ENCODE measurements around the gene NOXO1. TPM values are rescaled to one million over a fixed set of nuclear protein-coding genes. Genes with fewer than 3 reads are reported as not detected.
A peak's percentile ranks its signal among the peaks of the same experiment; 100 is the strongest.
"Not testable (repeated sequence)": the region's sequence is repeated elsewhere in the genome, so short reads cannot be mapped to it uniquely, and the experiment has no call there.

The NOXO1 gene
- polyA plus RNA-seq, 6 donors from 2014 or later, result not detected

DNA sequence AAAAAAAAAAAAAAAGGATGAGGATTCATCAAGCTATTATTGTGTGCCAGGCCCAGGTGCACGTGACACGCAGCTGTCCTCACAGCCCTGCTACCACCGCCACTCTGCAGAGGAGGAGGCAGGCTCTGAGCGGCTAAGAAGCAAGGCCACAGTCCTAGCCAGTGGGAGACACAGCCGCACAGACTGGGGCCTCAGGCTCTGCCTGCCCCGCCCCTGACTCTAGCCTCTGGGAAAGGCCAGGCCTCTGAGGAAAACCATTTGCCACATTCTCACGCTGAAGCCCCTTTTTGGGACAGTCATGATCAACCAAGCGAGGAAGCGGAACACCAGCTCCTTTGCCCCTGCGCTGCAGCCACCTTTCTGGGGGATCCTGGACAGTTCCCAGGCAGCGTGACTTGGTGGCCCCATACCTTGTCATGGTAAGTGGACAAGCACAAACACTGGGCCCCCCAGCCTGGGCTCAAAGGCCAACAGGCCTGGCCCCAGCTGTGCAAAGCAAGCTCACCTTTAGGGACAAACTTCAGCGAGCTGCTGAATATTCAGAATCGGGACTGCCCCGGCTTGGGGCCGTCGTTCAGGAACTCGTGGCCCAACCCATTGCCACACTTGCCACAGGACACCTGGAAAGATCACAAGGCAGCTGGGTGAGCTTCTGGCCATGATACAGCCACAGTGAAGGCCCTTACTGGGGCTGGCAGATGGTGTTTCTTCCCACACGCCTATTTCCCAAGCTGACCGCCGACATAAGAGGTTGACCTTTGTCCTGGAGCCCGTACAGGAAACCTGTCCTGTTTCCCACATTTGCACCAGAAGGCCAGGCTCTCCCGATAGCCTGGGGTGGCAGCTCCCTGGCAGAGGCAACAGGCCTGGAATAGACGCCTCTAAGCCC is 40.8 kb downstream of the NOXO1 start:
- no peak for ATAC-seq (ENCODE audit: low read depth in 2 of 2)

DNA sequence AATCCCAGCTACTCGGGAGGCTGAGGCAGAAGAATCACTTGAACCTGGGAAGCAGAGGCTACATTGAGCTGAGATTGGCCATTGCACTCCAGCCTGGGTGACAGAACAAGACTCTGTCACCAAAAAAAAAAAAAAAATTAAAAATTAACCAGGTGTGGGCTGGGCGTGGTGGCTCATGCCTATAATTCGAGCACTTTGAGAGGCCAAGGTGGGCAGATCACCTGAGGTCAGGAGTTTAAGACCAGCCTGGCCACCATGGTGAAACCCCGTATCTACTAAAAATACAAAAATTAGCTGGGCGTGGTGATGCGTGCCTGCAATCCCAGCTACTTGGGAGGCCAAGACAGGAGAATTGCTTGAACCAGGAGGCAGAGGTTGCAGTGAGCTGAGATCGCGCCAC is 41.4 kb downstream of the NOXO1 start:
- H3K27me3 Mint-ChIP-seq; H3K27ac Mint-ChIP-seq; DNase-seq; H3K36me3 Mint-ChIP-seq; ATAC-seq (ENCODE audit: low read depth in 2 of 2); H3K9me3 Mint-ChIP-seq: not testable (repeated sequence)
- H3K4me1 Mint-ChIP-seq, result peaks cover 10 to 18% (median 15%) of the 10 kb centered on the region in 3 donors
- peak overlapping the region in 1 of 8 donors; percentile 35 for H3K4me3 Mint-ChIP-seq

More for the DNA sequence above, 40.8 kb downstream of the NOXO1 start:
- H3K4me1 Mint-ChIP-seq, result peaks cover 10 to 18% (median 15%) of the 10 kb centered on the region in 3 donors
- no peaks in the 10 kb centered on the region for H3K9me3 Mint-ChIP-seq
- DNase-seq, result no peak
- peak overlapping the region in 3 of 8 donors; percentile 40 to 88 (median 59) for H3K4me3 Mint-ChIP-seq
- no peak overlapping the region for H3K27ac Mint-ChIP-seq
- H3K36me3 Mint-ChIP-seq, result no peaks in the 10 kb centered on the region
- no peaks in the 10 kb centered on the region for H3K27me3 Mint-ChIP-seq

DNA sequence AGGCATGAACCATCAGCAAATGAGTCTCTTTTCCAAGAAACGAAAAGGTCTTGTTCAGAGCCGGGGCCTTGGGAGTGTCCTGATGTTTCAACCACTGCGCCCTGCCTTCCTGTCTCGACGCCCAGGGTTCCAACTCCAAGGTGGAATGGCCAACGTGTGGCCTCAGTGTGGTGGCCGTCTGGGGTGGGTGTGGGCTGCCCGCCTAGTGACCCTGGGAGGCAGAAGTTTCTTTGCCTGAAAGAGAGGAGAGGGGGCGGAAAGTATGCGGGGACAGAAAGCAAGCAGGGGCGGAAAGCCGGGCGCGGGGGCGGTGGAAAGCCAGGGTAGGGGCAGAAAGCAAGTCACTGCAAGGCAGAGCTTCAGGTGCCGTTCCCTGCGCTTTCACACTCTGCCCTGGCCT is 42.4 kb downstream of the NOXO1 start:
- H3K4me1 Mint-ChIP-seq, result peaks cover 6 to 16% (median 15%) of the 10 kb centered on the region in 3 donors

DNA sequence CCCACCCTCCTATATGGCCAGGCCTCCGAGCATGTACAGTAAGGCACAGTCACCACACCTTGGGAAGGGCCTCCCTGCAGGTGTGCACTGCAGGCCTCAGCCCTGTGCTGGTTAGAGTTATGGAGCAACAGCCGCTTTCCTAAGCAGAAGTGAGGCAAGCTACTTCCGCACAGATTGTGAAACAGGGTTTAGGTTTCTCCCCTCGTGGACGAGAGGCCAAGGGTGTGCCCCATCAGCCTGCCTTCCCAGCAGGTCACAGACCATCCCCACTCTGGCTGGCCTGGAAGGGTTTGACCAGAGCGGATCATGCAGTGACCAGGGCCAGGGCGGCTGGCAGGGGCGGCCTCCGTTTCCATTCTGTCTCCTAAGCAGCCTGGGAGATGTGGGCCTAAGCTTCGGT is 43.0 kb downstream of the NOXO1 start:
- H3K4me3 Mint-ChIP-seq, result peak overlapping the region in 1 of 8 donors; percentile 53
- H3K9me3 Mint-ChIP-seq, result no peaks in the 10 kb centered on the region
- no peak overlapping the region for H3K27ac Mint-ChIP-seq
- H3K36me3 Mint-ChIP-seq, result no peaks in the 10 kb centered on the region
- DNase-seq (no peak), ATAC-seq (ENCODE audit: low read depth in 2 of 2) (no peak)
- H3K27me3 Mint-ChIP-seq, result no peaks in the 10 kb centered on the region
- H3K4me1 Mint-ChIP-seq, result peaks cover 6 to 15% (median 11%) of the 10 kb centered on the region in 3 donors

More for the DNA sequence above, 42.4 kb downstream of the NOXO1 start:
- Mint-ChIP-seq H3K27ac (peak overlapping the region in 1 of 6 donors; percentile 78), H3K9me3 (no peaks in the 10 kb centered on the region), H3K36me3 (no peaks in the 10 kb centered on the region), H3K4me3 (no peak overlapping the region), H3K27me3 (no peaks in the 10 kb centered on the region)
- ATAC-seq (ENCODE audit: low read depth in 2 of 2) (no peak), DNase-seq (no peak)

DNA sequence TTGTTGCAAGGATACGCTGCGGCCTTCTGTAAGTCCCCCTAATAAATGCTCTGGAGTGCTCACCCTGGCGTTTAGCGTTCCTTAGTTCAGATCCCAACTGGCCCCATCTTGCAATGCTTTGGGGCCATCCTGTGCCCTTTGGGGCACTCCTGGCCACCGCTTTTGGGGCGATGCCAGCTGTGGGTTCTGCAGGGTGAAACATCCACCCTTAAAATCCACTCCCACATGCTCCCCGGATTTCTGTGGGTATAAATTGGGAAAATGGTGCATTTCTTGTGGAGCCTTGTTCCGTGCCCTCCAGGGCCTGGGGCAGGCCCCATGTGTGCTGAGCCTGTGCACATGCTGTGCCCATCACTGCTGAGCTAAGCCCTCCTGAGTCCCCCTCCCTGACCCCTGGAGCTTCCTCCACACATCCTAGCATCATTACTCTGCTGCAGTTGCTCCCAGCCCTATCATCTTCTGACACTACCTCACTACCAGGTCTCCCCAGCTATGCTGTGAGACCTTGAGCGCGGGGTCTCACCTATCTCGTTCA is 44.3 kb downstream of the NOXO1 start:
- H3K36me3 Mint-ChIP-seq, result no peaks in the 10 kb centered on the region
- no peak overlapping the region for H3K27ac Mint-ChIP-seq
- no peaks in the 10 kb centered on the region for H3K9me3 Mint-ChIP-seq
- no peak overlapping the region for H3K4me3 Mint-ChIP-seq
- no peak for DNase-seq
- peaks cover 3 to 6% (median 6%) of the 10 kb centered on the region in 3 donors for H3K4me1 Mint-ChIP-seq
- ATAC-seq (ENCODE audit: low read depth in 2 of 2), result no peak
- no peaks in the 10 kb centered on the region for H3K27me3 Mint-ChIP-seq

DNA sequence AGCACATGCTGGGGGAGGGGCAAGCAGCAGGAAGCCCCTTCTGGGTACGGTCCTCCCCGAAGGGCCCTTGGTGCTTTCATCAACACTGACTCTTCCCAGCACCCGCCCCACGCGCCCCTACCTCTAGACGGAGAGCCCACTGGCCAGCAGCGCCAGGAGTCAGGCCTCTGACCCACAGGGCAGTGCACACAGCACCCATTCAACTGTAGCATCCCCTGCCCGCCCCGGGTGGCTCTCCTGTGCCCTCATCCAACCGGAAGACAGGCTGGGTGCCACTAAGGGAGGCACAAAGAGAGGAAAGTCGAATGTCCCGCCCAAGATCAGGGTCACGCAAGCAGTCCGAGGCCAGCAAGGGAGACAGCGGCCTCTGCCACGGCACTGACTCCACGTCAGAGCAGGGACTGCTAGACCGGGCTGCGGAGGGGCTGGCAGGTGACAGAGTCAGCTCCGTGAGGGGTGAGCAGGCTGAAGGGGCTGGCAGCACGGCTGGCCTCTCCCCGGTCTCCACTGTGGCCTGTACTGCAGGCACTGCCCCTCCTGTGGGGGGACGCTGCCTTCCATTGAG is 48.1 kb downstream of the NOXO1 start:
- Mint-ChIP-seq H3K4me1 (peaks cover 2 to 6% (median 3%) of the 10 kb centered on the region in 3 donors), H3K27me3 (no peaks in the 10 kb centered on the region)

DNA sequence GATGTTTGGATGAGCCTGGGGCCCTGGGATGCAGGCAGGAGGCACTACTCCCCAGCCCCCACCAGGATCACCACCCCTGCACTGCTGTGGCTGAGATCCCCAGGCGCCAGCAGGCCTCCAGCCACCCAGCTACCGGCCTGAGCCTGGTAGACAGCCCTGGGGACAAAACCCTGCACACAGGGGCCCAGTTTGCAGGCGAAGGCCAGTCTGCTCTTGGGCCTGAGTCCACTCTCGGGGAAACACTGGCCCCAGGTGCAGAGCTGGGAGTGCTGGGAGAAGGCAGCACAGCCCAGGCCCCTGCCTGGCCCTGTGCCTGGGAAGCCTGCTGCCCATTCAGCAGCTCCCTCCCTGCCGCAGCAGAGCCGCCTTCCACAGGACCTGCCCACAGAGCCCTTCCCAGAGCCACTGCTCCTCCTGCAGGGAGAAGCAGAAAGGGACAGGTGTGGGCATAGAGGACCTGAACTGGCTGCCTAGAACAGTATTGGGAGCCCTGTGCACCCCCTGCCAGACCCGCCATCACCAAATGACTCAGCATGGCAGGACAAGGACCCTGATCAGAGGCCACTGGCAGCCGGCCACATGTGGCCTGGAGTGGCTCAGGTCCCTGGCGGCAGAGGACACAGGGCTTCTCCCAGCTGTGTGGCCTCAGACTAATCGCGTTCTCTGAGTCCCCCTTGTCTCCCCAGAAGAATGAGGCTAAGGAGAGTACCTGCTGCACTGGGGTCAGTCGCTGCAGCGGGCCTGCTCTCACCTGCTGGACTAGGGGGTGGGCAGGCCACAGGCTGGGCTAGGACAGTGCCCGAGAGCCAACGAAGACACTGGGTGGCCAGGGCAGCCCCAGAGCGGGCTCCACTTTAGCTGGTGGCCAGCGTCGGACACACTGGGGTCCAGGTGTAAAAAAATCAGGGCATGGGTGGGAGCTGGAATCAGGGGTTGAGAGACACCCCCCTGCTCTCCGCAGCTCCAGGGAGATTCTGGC is 48.9 kb downstream of the NOXO1 start:
- Mint-ChIP-seq H3K27me3 (no peaks in the 10 kb centered on the region), H3K9me3 (no peaks in the 10 kb centered on the region), H3K27ac (no peak overlapping the region), H3K4me1 (peaks cover 2 to 6% (median 3%) of the 10 kb centered on the region in 3 donors), H3K4me3 (peak overlapping the region in 1 of 8 donors; percentile 9), H3K36me3 (no peaks in the 10 kb centered on the region)
- ATAC-seq (ENCODE audit: low read depth in 2 of 2) (no peak), DNase-seq (no peak)

More for the DNA sequence above, 48.1 kb downstream of the NOXO1 start:
- no peak for ATAC-seq (ENCODE audit: low read depth in 2 of 2)
- no peaks in the 10 kb centered on the region for H3K9me3 Mint-ChIP-seq
- DNase-seq, result no peak
- no peak overlapping the region for H3K27ac Mint-ChIP-seq
- no peaks in the 10 kb centered on the region for H3K36me3 Mint-ChIP-seq
- H3K4me3 Mint-ChIP-seq, result peak overlapping the region in 2 of 8 donors; percentile 0 to 29

DNA sequence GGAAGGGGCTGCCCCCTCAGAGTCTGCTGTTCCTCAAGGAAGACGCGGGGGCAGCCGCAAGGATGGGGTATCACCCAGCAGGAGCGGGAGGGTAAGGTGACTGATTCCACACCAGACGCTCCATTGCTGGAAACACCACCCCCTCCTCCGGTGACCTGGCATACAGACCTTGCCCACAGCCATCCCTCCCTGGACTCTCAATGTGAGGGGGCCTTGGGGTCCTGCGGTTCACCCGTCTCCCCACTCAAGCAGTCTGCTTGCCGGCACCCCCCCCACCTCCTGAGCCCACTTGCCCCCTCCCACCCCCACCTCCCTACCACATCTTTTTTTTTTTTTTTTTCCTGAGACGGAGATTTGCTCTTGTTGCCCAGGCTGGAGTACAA is 50.9 kb downstream of the NOXO1 start:
- Mint-ChIP-seq H3K9me3 (no peaks in the 10 kb centered on the region), H3K4me1 (peaks cover 2 to 6% (median 3%) of the 10 kb centered on the region in 3 donors), H3K27me3 (peaks cover 0 to 4% (median 3%) of the 10 kb centered on the region in 3 donors), H3K27ac (no peak overlapping the region), H3K36me3 (no peaks in the 10 kb centered on the region), H3K4me3 (peak overlapping the region in 2 of 8 donors; percentile 40 to 72)
- DNase-seq (no peak), ATAC-seq (ENCODE audit: low read depth in 2 of 2) (no peak)

DNA sequence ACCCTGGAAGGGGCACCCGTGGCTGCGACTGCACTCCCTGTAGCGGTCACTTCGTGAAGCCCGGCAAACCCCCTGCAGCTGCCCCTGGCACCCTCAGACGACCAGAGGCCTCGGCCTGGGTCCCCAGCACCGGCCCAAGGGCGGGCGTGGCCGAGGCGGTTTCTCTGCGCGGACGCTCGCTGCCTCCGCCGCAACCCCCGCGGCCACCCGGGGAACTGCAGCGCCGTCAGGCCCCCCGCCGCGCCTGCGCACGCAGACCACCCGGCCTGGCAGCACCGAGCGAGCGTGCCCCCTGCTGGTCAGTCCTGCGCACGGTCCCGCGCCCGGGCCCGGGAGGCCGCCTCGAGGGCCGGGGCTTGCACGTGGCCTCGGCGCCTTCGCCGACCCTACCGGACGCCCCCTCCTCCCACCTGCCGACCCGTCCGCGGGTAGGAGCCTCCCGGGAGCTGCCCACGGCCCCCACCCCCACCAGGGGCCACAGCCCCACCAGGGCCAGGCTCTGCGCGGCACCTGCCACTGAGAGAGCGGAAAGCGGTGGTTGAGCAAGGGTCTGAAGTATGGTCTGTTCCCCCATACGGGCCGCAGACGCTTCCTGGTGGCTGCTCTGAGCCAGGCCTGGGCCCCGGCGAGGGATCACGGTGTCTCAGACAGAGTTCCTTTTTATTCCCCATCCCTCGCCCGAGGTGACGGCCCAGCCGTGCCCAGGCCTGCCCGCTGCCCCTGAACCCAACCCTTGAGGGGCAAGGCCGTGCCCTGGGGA is 51.5 kb downstream of the NOXO1 start:
- Mint-ChIP-seq H3K27me3 (peaks cover 0 to 10% (median 9%) of the 10 kb centered on the region in 3 donors), H3K4me3 (peak overlapping the region; percentile 25 to 87 (median 64)), H3K36me3 (no peaks in the 10 kb centered on the region), H3K27ac (no peak overlapping the region), H3K4me1 (peaks cover 2 to 6% (median 3%) of the 10 kb centered on the region in 3 donors), H3K9me3 (no peaks in the 10 kb centered on the region)
- peak; percentile 92 for DNase-seq
- ATAC-seq (ENCODE audit: low read depth in 2 of 2), result peak; percentile 91 to 94

DNA sequence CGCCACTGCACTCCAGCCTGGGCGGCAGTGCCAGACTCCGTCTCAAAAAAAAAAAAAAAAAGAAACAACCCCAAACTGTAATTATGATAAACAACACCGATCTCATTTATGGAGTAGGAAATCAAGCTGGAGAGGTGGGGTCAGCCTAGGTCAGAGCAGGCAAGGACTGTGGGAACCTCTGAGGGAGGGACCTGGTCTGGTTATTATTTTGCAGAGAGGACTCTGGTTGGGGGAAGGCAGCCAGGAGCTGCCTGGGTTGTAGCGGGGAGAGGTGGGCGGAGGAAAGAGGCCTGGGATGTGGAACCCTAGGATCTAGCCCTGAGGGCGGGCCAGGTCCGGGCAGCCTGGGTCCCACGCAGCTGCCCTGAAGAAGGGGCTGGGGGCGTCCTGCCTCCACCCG is 52.2 kb downstream of the NOXO1 start:
- ATAC-seq (ENCODE audit: low read depth in 2 of 2), result peak; percentile 21 to 24
- Mint-ChIP-seq H3K27me3 (peaks cover 0 to 15% (median 14%) of the 10 kb centered on the region in 3 donors), H3K4me3 (peak overlapping the region; percentile 73 to 91 (median 86)), H3K4me1 (peaks cover 2 to 6% (median 3%) of the 10 kb centered on the region in 3 donors), H3K36me3 (no peaks in the 10 kb centered on the region), H3K9me3 (no peaks in the 10 kb centered on the region), H3K27ac (peak overlapping the region in 2 of 6 donors; percentile 62 to 78)
- no peak for DNase-seq
